ENCODE results near the gene GRXCR1.

- TF ChIP-seq, protein P1, sequence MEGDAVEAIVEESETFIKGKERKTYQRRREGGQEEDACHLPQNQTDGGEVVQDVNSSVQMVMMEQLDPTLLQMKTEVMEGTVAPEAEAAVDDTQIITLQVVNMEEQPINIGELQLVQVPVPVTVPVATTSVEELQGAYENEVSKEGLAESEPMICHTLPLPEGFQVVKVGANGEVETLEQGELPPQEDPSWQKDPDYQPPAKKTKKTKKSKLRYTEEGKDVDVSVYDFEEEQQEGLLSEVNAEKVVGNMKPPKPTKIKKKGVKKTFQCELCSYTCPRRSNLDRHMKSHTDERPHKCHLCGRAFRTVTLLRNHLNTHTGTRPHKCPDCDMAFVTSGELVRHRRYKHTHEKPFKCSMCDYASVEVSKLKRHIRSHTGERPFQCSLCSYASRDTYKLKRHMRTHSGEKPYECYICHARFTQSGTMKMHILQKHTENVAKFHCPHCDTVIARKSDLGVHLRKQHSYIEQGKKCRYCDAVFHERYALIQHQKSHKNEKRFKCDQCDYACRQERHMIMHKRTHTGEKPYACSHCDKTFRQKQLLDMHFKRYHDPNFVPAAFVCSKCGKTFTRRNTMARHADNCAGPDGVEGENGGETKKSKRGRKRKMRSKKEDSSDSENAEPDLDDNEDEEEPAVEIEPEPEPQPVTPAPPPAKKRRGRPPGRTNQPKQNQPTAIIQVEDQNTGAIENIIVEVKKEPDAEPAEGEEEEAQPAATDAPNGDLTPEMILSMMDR (IDR thresholded peaks at IDR 0.05), result no peak
- no peak for TF ChIP-seq ZFX (IDR thresholded peaks at IDR 0.05; ENCODE audit: borderline replicate concordance)
Observed at GRCh38 chr4:43066415-43066814, 173.9 kb downstream of the GRXCR1 start.

Measured in 22Rv1 (cell line).